ENCODE data around the gene KLHDC2. TPM values are rescaled to one million over a fixed set of nuclear protein-coding genes. Genes with fewer than 3 reads are reported as not detected.
"Not testable (repeated sequence)": the region's sequence is repeated elsewhere in the genome, so short reads cannot be mapped to it uniquely, and the experiment has no call there.

KLHDC2 gene, protein sequence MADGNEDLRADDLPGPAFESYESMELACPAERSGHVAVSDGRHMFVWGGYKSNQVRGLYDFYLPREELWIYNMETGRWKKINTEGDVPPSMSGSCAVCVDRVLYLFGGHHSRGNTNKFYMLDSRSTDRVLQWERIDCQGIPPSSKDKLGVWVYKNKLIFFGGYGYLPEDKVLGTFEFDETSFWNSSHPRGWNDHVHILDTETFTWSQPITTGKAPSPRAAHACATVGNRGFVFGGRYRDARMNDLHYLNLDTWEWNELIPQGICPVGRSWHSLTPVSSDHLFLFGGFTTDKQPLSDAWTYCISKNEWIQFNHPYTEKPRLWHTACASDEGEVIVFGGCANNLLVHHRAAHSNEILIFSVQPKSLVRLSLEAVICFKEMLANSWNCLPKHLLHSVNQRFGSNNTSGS
- 100 to 1,000 TPM in 1 of 2 donors, 10 to 100 TPM in 1; 40.1 to 163 TPM for total RNA-seq
- polyA plus RNA-seq, result 10 to 100 TPM; 27.4 to 33.9 TPM
- long read RNA-seq, donor 1, full-length matches to known transcripts, result 37 of 48 reads
- long read RNA-seq, donor 1, partial matches to known transcripts, result 6 of 48 reads
- long read RNA-seq, donor 1, other reads (novel, unspliced or antisense), result 5 of 48 reads
- long read RNA-seq, donor 2, full-length matches to known transcripts, result 6 of 6 reads
- long read RNA-seq, donor 2, partial matches to known transcripts, result 0 of 6 reads
- long read RNA-seq, donor 2, other reads (novel, unspliced or antisense), result 0 of 6 reads
- long read RNA-seq, donor 3, full-length matches to known transcripts, result 17 of 17 reads
- long read RNA-seq, donor 3, partial matches to known transcripts, result 0 of 17 reads
- long read RNA-seq, donor 3, other reads (novel, unspliced or antisense), result 0 of 17 reads
- long read RNA-seq, donor 4, full-length matches to known transcripts, result 10 of 10 reads
- long read RNA-seq, donor 4, partial matches to known transcripts, result 0 of 10 reads
- long read RNA-seq, donor 4, other reads (novel, unspliced or antisense), result 0 of 10 reads
- long read RNA-seq, donor 5, full-length matches to known transcripts, result 39 of 39 reads
- long read RNA-seq, donor 5, partial matches to known transcripts, result 0 of 39 reads
- long read RNA-seq, donor 5, other reads (novel, unspliced or antisense), result 0 of 39 reads

DNA sequence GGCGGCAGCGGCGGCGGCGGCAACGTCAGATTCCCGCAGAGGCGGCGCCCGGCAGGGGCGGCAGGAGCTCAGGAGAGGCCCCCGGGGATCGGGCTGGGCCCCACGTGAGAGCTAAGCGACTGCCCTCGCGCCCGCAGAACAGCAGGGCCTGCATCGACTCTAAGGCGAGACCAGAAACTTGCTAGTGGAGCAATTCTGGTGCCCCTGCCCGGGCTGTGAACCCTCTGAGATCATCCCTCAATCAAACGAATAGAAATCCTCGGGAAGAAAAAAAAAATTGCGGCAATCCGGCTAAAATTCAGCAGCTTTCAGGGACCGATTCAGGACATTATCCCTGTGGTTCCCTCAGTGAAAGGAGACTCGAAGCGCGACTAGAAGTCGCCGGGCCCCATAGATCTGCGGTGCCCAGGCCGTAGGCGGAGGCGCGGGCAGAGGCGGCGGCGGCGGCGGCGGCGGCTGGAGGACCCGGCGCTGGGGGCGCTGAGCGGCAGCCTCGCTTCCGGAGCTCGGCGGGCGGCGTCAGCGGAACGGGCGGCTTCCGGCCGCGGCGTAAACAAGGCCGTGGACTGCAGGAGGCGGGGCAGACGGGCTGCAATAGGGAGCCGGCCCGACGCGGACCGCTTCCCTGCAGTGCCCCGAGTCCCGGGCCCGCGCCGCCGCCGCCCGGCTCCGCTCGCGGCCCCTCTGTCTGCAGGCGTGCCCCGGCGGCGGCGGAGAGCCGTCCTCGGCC, at the start of gene KLHDC2:
Gene KLHDC2, plus strand, starts transcription at position 583 of the 730 bp plus-strand sequence. CDS start 316 bp downstream, outside the sequence.
- Histone ChIP-seq H3K9ac (ENCODE audit: insufficient read depth in 1 of 2, low read length in 2 of 2) (peak within 1 kb of the TSS; percentile 93 to 99), H3K27me3 (ENCODE audit: control insufficient read depth in 3 of 3, insufficient read depth in 3 of 3, low read length in 2 of 3) (no peaks in the 10 kb centered on the region), H3K4me3 (peak within 1 kb of the TSS; percentile 94), H3K9me3 (ENCODE audit: control insufficient read depth in 4 of 4, insufficient read depth in 3 of 4, low read length in 3 of 4) (no peaks in the 10 kb centered on the region), H3K4me1 (ENCODE audit: control insufficient read depth in 5 of 5, insufficient read depth in 5 of 5, low read length in 5 of 5) (peaks cover 7 to 29% (median 16%) of the 10 kb centered on the region in 5 donors), H3K36me3 (ENCODE audit: control insufficient read depth in 4 of 4, insufficient read depth in 4 of 4, low read length in 4 of 4) (peaks cover 0 to 9% (median 4%) of the 10 kb centered on the region in 4 donors), H3K27ac (ENCODE audit: low read depth in 1 of 2, low read length in 1 of 2) (peak within 1 kb of the TSS; percentile 94 to 100)
- TF ChIP-seq, protein P1, sequence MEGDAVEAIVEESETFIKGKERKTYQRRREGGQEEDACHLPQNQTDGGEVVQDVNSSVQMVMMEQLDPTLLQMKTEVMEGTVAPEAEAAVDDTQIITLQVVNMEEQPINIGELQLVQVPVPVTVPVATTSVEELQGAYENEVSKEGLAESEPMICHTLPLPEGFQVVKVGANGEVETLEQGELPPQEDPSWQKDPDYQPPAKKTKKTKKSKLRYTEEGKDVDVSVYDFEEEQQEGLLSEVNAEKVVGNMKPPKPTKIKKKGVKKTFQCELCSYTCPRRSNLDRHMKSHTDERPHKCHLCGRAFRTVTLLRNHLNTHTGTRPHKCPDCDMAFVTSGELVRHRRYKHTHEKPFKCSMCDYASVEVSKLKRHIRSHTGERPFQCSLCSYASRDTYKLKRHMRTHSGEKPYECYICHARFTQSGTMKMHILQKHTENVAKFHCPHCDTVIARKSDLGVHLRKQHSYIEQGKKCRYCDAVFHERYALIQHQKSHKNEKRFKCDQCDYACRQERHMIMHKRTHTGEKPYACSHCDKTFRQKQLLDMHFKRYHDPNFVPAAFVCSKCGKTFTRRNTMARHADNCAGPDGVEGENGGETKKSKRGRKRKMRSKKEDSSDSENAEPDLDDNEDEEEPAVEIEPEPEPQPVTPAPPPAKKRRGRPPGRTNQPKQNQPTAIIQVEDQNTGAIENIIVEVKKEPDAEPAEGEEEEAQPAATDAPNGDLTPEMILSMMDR (IDR thresholded peaks at IDR 0.05; ENCODE audit: control extremely low read depth, extremely low read depth), result peak; percentile 32
- peak; percentile 92 to 95 (median 94) for DNase-seq
- peak; percentile 91 for ATAC-seq (ENCODE audit: insufficient read depth, low FRiP score)
- 0% methylated on average over 57 to 86 of the region's 86 CpGs for WGBS, 2 donors

DNA sequence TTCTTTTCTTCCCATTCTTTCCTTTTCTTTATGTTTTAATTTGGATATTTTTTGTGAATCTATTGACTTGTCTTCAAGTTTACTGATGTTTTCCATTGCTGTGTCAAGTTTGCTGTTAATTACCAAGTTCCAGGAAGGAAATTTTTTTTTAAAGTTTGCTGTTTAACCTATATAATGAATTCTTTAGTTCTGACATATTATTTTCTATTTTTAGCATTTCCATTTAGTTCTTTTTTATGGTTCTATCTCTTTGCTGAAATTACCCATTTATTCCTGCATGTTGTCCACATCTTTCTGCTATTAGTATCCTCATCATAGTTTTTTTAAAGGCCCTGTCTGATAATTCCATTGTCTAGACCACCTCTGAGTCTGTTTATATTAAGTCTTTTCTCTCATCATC, 47.2 kb upstream of the KLHDC2 start:
- no peaks in the 10 kb centered on the region for H3K27me3 ChIP-seq (ENCODE audit: control insufficient read depth in 3 of 3, insufficient read depth in 3 of 3, low read length in 2 of 3)
- H3K9me3 ChIP-seq (ENCODE audit: control insufficient read depth in 4 of 4, insufficient read depth in 3 of 4, low read length in 3 of 4), result peaks cover 0 to 2% (median 0%) of the 10 kb centered on the region in 4 donors
- no peak overlapping the region for H3K4me3 ChIP-seq
- no peak overlapping the region for H3K27ac ChIP-seq (ENCODE audit: low read depth in 1 of 2, low read length in 1 of 2)
- H3K36me3 ChIP-seq (ENCODE audit: control insufficient read depth in 4 of 4, insufficient read depth in 4 of 4, low read length in 4 of 4), result peaks cover 0 to 13% (median 3%) of the 10 kb centered on the region in 4 donors
- no peak overlapping the region for H3K9ac ChIP-seq (ENCODE audit: insufficient read depth in 1 of 2, low read length in 2 of 2)
- ATAC-seq (ENCODE audit: insufficient read depth, low FRiP score), result no peak
- no peak for DNase-seq
- TF ChIP-seq, protein P1 (IDR thresholded peaks at IDR 0.05; ENCODE audit: control extremely low read depth, extremely low read depth), result no peak
- H3K4me1 ChIP-seq (ENCODE audit: control insufficient read depth in 5 of 5, insufficient read depth in 5 of 5, low read length in 5 of 5), result no peaks in the 10 kb centered on the region

DNA sequence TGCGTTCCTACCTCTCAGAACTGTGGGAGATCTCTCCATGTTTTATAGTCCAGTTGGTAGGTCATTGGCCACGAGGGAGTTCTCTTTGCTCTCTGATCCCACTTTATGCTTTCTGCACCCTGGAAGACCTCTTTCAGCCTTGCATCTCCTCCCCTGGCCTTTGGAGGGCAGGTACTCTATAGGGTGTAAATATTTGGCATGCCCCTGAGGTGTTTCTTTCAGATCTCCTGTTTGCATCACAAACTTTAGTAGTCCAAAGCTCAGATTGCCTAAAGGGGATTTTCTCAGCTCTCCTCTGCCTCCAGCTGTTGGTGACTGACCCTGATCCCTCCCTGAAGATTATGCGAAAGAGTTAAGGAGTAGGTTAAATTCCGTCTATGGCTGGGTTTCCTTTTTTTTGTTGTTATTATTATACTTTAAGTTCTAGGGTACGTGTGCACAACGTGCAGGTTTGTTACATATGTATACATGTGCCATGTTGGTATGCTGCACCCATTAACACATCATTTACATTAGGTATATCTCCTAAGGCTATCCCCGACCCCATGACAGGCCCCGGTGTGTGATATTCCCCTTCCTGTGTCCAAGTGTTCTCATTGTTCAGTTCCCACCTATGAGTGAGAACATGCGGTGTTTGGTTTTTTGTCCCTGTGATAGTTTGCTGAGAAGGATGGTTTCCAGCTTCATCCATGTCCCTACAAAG, 46.1 kb upstream of the KLHDC2 start:
- not testable (repeated sequence) for DNase-seq; H3K27ac ChIP-seq (ENCODE audit: low read depth in 1 of 2, low read length in 1 of 2); H3K9me3 ChIP-seq (ENCODE audit: control insufficient read depth in 4 of 4, insufficient read depth in 3 of 4, low read length in 3 of 4); H3K4me3 ChIP-seq; H3K4me1 ChIP-seq (ENCODE audit: control insufficient read depth in 5 of 5, insufficient read depth in 5 of 5, low read length in 5 of 5); ATAC-seq (ENCODE audit: insufficient read depth, low FRiP score); H3K27me3 ChIP-seq (ENCODE audit: control insufficient read depth in 3 of 3, insufficient read depth in 3 of 3, low read length in 2 of 3); H3K9ac ChIP-seq (ENCODE audit: insufficient read depth in 1 of 2, low read length in 2 of 2)
- 92 to 95% methylated on average over 9 of the region's 9 CpGs for WGBS, 2 donors
- peaks cover 0 to 14% (median 8%) of the 10 kb centered on the region in 4 donors for H3K36me3 ChIP-seq (ENCODE audit: control insufficient read depth in 4 of 4, insufficient read depth in 4 of 4, low read length in 4 of 4)

Measured in lung (tissue), 16 donors.